GM10266 (cell line): ENCODE results near the gene HPGDS.

Experiments used
- DNase-seq: peaks from one replicate; pipeline ENCODE4 v3.0.0; 2012; ENCODE audit errors: extremely low spot score
- TF ChIP-seq, protein P1 (sequence below): IDR thresholded peaks from 2 replicates; pipeline ENCODE4 v1.5.1; 2012; ENCODE audit warnings: mild to moderate bottlenecking, low read depth; ENCODE audit not compliant: control insufficient read depth, insufficient read depth; ENCODE audit errors: missing control alignments

Gene HPGDS

DNA sequence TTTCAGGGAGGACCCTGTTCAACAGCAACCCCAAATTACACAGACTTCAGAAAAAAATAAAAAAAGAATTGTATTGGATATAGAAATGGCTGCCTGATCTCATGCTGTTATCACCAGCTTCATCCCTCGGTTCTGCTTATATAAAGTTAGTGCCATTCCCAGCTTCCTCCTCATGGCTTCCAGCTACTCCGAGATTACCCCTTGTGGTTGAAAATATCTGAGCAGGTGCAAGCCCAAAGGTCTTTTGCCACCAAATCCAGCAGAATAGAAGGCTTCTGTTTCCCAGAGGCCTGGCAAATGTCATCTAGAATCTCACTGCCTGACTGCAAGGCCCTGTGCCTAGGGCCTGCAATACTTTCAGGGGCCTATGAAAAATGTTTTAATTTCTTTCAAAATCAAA, 13.8 kb upstream of the HPGDS start:
- TF ChIP-seq, protein P1, sequence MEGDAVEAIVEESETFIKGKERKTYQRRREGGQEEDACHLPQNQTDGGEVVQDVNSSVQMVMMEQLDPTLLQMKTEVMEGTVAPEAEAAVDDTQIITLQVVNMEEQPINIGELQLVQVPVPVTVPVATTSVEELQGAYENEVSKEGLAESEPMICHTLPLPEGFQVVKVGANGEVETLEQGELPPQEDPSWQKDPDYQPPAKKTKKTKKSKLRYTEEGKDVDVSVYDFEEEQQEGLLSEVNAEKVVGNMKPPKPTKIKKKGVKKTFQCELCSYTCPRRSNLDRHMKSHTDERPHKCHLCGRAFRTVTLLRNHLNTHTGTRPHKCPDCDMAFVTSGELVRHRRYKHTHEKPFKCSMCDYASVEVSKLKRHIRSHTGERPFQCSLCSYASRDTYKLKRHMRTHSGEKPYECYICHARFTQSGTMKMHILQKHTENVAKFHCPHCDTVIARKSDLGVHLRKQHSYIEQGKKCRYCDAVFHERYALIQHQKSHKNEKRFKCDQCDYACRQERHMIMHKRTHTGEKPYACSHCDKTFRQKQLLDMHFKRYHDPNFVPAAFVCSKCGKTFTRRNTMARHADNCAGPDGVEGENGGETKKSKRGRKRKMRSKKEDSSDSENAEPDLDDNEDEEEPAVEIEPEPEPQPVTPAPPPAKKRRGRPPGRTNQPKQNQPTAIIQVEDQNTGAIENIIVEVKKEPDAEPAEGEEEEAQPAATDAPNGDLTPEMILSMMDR, result no peak
- DNase-seq, result no peak

DNA sequence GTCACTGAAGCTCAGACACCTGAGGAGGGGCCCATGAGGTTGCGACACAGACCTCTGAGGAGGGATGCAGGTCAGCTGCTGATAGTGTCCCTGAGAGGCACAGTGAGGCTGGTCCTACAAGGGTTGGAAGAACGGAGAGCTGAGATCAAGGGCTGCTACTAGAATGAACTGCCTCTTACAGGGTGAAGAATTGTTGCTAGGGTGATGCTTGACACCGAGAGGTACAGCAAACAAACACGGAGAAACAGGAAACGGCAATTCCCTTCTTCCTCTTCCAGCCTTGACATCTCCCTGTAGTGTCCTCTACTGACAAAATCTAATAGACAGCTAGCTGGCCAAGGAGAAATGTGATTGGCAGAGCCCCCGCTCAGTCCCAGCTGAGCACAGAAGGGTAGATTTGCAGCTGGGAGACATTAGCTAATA, 11.8 kb upstream of the HPGDS start:
- DNase-seq, result no peak
- TF ChIP-seq, protein P1, result no peak

DNA sequence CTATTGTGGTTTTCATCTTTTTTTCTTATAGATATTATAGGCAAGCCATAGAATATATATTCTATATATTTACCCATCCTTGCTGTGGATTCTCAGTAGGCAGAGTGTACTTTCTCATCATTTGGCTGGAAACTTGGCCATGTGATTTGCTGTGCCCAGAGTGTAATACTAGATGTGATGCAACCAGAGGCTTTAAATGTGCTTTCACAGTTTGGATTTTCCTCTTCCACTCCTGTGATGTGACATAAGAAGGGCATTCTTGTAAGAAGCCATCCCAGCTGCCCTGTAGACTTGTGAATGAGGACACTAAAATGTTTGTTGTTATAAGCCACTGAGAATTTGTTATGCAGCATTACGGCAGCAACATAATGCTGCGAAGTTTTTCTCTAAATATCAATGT, 10.4 kb upstream of the HPGDS start:
- no peak for DNase-seq
- TF ChIP-seq, protein P1, result no peak

DNA sequence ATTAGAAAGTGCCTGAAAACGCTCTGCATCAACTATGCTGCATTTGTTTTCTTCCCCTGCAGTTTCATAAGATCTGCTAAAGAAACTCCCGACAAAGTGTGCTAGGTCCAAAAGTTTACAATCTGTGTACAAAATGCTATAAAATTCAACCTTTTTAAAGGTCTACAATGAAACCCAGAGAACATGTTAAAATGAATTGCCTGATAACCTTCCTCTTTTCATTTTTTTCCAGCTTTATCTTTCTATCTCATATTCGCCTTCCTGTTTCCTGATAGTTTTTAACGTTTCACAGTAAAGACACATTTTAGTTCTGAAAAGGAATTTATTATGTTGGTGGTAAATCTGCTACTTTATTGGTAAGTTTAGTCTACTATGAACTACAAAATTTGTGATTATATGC, 9.5 kb upstream of the HPGDS start:
- TF ChIP-seq, protein P1, result no peak
- DNase-seq, result no peak

DNA sequence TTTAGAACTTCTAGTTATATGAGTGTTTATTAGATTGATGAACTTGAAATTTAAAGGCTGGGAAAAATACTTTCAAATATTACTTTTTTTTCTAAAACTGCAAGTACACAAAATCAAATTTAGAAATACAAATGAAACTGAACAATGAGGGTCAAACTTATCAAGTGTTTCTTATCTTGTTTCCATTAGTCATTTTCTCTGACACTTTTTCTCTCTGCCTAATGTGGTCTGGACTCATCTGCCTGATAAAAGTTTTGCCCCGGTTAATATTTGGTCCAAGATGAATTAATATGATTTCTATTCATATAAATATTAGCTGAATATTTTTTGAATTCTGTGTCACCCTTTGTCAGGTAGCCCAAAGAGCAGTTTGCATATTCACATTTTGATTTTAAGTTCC, 8.7 kb upstream of the HPGDS start:
- TF ChIP-seq, protein P1, result no peak
- DNase-seq, result no peak

DNA sequence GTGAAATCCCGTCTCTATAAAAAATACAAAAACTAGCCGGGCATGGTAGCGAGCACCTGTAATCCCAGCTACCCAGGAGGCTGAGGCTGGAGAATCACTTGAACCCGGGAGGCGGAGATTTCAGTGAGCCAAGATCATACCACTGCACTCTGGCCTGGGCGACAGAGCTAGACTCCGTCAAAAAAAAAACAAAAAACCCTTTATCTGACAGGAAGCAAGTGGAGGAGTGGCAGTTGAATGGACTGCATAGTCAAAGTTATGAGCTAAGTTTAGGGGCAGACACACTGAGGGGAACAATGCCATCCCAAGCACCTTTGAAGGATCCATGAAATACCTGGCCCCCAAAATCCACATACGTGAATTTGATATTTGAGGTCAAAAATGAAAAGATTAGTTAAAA, 7.5 kb upstream of the HPGDS start:
- TF ChIP-seq, protein P1, result no peak

DNA sequence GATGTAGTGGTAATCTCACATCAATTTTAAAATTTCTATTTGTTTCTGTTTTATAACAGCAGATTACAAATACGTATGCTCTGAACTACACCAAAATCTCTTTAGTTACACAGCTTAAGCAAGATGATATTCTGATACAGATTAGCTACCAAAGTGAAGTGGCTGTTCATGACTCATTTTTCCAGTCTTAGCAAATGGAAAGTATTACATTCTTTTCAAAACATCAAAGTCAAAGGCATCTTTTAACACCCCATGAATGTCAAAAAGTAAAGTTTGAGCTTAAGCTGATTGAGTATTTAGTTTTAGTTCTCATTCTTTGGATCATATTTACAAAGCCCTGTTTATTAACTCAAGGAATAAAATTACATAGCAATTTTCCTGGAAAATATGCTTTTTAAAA, 6.6 kb upstream of the HPGDS start:
- TF ChIP-seq, protein P1, result no peak
- no peak for DNase-seq

More for the DNA sequence above, 7.5 kb upstream of the HPGDS start:
- DNase-seq, result no peak
